ENCODE results near the gene OLFM4.

- TF ChIP-seq MAX (IDR thresholded peaks at IDR 0.05) (no peak), EP300 (IDR thresholded peaks at IDR 0.05; ENCODE audit: borderline replicate concordance) (no peak), REST (IDR thresholded peaks at IDR 0.05; ENCODE audit: low read depth) (no peak), RAD21 (IDR thresholded peaks at IDR 0.05; ENCODE audit: low read depth) (no peak), EGR1 (IDR thresholded peaks at IDR 0.05) (no peak), YY1 (IDR thresholded peaks at IDR 0.05; ENCODE audit: low read depth) (no peak), FOXM1 (IDR thresholded peaks at IDR 0.05; ENCODE audit: borderline replicate concordance, low read depth) (no peak), CEBPB (IDR thresholded peaks at IDR 0.05) (no peak)
Observed at GRCh38 chr13:52984881-52985363, 43.7 kb upstream of the OLFM4 start.

Measured in Ishikawa (cell line).